Tibial artery (tissue), 4 donors: ENCODE data around the gene KRT79.

Experiments used
- DNase-seq, 2 donors: peaks; one replicate each; pipeline ENCODE4 v3.0.0-alpha.2; 2019
- H3K27ac ChIP-seq, 2 donors: fragments of 200-600 bp; sonication (generic) in 1 of 2; 1 replicate in 1 of 2; 2 replicates in 1 of 2; pipeline ENCODE4 v1.5.1; 2018 to 2019; ENCODE audit warnings: mild to moderate bottlenecking in 1 of 2
- H3K27me3 ChIP-seq, 2 donors: fragments of 200-600 bp; sonication (generic) in 1 of 2; one replicate each; pipeline versions ENCODE4 v1.5.1 to v1.6.0; 2016 to 2019
- H3K36me3 ChIP-seq, 3 donors: fragments of 200-600 bp; sonication (generic) in 2 of 3; one replicate each; pipeline ENCODE4 v1.5.1; 2016 to 2019; ENCODE audit warnings: mild to moderate bottlenecking in 2 of 3
- H3K4me1 ChIP-seq, 4 donors: fragments of 200-600 bp; sonication (generic) in 2 of 4; 1 replicate in 3 of 4; 2 replicates in 1 of 4; pipeline ENCODE4 v1.5.1; 2016 to 2019
- H3K4me3 ChIP-seq, 2 donors: fragments of 200-600 bp; sonication (generic) in 1 of 2; 1 replicate in 1 of 2; 2 replicates in 1 of 2; pipeline ENCODE4 v1.5.1; 2018 to 2019; ENCODE audit warnings: mild to moderate bottlenecking in 2 of 2
- H3K9me3 ChIP-seq, 3 donors: fragments of 200-600 bp; sonication (generic) in 1 of 3; one replicate each; pipeline ENCODE4 v1.5.1; 2016 to 2019
- CTCF ChIP-seq, 2 experiments: fragments of 200-600 bp in 1 of 2; fragments of 450-650 bp in 1 of 2; IDR thresholded peaks; one replicate each; pipeline ENCODE4 v1.5.1; 2017 to 2019; ENCODE audit warnings: antibody characterized with exemption in 2 of 2, mild to moderate bottlenecking in 1 of 2, moderate library complexity in 1 of 2
- intact Hi-C: fragments of 100-400 bp; cut with DNase I; formaldehyde crosslinking; loops from one replicate; pipeline ENCODE4 v1.15.0; 2023; ENCODE audit warnings: low total_unique reads

Gene KRT79

GRCh38 chr12:52817003-52817698 is 17.0 kb downstream of the KRT79 start:
- H3K4me1 ChIP-seq: peaks cover 0 to 4% (median 2%) of the 10 kb centered on the region in 4 donors
- H3K36me3 ChIP-seq: no peaks in the 10 kb centered on the region
- no peaks in the 10 kb centered on the region for H3K9me3 ChIP-seq
- DNase-seq: no peak
- intact Hi-C loops: no loop called here
- H3K27me3 ChIP-seq: peaks cover 0 to 13% of the 10 kb centered on the region in 2 donors
- H3K4me3 ChIP-seq: no peak overlapping the region
- TF ChIP-seq CTCF (IDR thresholded peaks at IDR 0.05): no peak
- no peak overlapping the region for H3K27ac ChIP-seq

- H3K4me1 ChIP-seq: no peaks in the 10 kb centered on the region
- no peak for DNase-seq
- H3K27me3 ChIP-seq: peaks cover 0 to 13% of the 10 kb centered on the region in 2 donors
- H3K27ac ChIP-seq: no peak overlapping the region
- H3K36me3 ChIP-seq: no peaks in the 10 kb centered on the region
- H3K4me3 ChIP-seq: no peak overlapping the region
- no peak for TF ChIP-seq CTCF (IDR thresholded peaks at IDR 0.05)
- H3K9me3 ChIP-seq: no peaks in the 10 kb centered on the region
- intact Hi-C loops: no loop called here
Observed at GRCh38 chr12:52815676-52816588, 18.2 kb downstream of the KRT79 start.

DNA sequence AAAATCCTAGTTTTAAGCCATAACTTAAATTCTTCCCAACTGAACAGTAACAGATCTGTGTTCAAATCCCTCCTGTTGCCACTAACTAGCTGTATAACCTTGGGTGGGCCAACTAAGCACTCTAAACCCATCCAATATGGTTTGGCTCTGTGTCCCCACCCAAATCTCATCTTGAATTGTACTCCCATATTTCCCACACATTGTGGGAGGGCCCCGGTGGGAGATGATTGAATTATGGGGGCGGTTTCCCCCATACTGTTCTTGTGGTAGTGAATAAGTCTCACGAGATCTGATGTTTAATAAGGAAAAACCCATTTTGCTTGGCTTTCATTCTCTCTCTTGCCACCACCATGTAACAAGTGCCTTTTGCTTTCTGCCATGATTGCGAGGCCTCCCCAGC is 18.9 kb downstream of the KRT79 start:
- Histone ChIP-seq H3K4me3 (no peak overlapping the region), H3K27me3 (peaks cover 0 to 13% of the 10 kb centered on the region in 2 donors), H3K4me1 (no peaks in the 10 kb centered on the region), H3K27ac (no peak overlapping the region), H3K9me3 (no peaks in the 10 kb centered on the region), H3K36me3 (no peaks in the 10 kb centered on the region)
- no peak for DNase-seq
- intact Hi-C loops: no loop called here
- TF ChIP-seq CTCF (IDR thresholded peaks at IDR 0.05): no peak

GRCh38 chr12:52814710-52815155 is 19.4 kb downstream of the KRT79 start:
- Histone ChIP-seq H3K9me3 (no peaks in the 10 kb centered on the region), H3K36me3 (no peaks in the 10 kb centered on the region), H3K27me3 (peaks cover 0 to 13% of the 10 kb centered on the region in 2 donors), H3K4me1 (no peaks in the 10 kb centered on the region), H3K4me3 (no peak overlapping the region), H3K27ac (no peak overlapping the region)
- TF ChIP-seq CTCF (IDR thresholded peaks at IDR 0.05): no peak
- intact Hi-C loops: no loop called here
- no peak for DNase-seq

DNA sequence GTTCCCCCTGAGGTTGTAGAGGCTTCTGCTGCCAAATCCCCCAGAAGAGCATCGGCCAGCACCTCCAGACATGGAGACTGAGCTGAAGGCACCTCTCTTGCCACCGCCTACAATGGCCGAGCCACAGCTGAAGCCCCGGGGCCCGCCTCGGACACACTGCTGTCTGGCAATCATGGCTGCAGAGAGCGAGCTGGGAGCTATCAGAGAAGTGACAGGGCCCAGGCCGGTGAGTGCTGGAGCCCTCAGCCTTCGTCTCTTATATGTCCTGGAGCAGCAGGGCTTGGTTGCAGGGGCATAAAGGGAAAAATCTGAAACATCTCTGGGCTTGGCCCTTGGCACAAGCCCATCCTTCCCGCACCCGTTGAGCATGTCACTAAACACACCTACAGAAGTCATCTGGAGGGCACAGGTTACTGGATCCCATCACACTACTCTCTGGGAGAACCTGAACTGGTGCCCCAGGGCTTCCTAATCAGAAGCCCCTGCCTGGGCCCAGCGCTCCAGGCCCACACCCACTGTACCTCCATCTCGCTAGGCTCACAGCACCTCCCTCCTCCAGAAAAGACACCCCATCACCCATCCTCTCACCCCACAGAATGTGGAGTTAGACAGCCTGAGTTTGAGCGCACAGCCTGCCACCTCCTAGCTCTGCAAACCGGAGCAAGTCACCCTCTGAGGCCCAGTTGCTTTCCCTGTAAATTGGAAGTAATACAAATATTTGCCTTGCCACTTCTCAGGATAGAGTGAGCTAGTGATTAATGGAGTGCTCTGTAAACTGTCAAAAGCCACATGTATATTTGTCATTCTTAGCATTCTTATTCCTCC is 20.0 kb downstream of the KRT79 start, which contains the start of gene KRT4:
KRT4 (minus strand) TSS at position 232 of the 825 bp plus-strand sequence; CDS start at position 174, 58 bp downstream.
- H3K36me3 ChIP-seq: no peaks in the 10 kb centered on the region
- no peaks in the 10 kb centered on the region for H3K9me3 ChIP-seq
- no peak for DNase-seq
- no peak within 1 kb of the TSS for H3K4me3 ChIP-seq
- TF ChIP-seq CTCF (IDR thresholded peaks at IDR 0.05): no peak
- no peak within 1 kb of the TSS for H3K27ac ChIP-seq
- intact Hi-C loops: no loop called here
- no peaks in the 10 kb centered on the region for H3K4me1 ChIP-seq
- H3K27me3 ChIP-seq: peaks cover 0 to 13% of the 10 kb centered on the region in 2 donors
